Neural cell (in vitro differentiated cells): ENCODE data around the gene LTB4R2. TPM values are rescaled to one million over a fixed set of nuclear protein-coding genes. Genes with fewer than 3 reads are reported as not detected.
A peak's percentile ranks its signal among the peaks of the same experiment; 100 is the strongest.

ENCODE experiments used
- H2AFZ ChIP-seq: fragments of 200-600, 300-800 bp; sonication (generic), shearing (Covaris generic); 2 replicates; pipeline ENCODE4 v1.6.0; 2014; ENCODE audit warnings: low read depth, mild to moderate bottlenecking, antibody characterized with exemption, low read length, moderate library complexity
- H3F3A ChIP-seq: fragments of 200-600 bp; shearing (Covaris generic); 2 replicates; pipeline ENCODE4 v1.6.1; 2016; ENCODE audit warnings: mild to moderate bottlenecking, moderate library complexity, mixed read lengths, antibody characterized with exemption, low read length; ENCODE audit not compliant: insufficient read depth, poor library complexity, severe bottlenecking
- H3K27ac ChIP-seq: fragments of 200-600, 300-800 bp; sonication (generic), shearing (Covaris generic); 2 replicates; pipeline ENCODE4 v1.5.1; 2014; ENCODE audit warnings: mild to moderate bottlenecking, low read length, moderate library complexity
- H3K27me3 ChIP-seq: fragments of 300-800, 200-600 bp; sonication (generic), shearing (Covaris generic); 2 replicates; pipeline ENCODE4 v1.6.0; 2014; ENCODE audit warnings: mild to moderate bottlenecking, low read depth, low read length, moderate library complexity; ENCODE audit not compliant: insufficient read depth
- H3K36me3 ChIP-seq: fragments of 300-800, 200-600 bp; sonication (generic), shearing (Covaris generic); 2 replicates; pipeline ENCODE4 v1.5.1; 2014; ENCODE audit warnings: mild to moderate bottlenecking, antibody characterized with exemption, low read length, moderate library complexity; ENCODE audit not compliant: insufficient read depth
- H3K4me2 ChIP-seq: fragments of 300-800, 200-600 bp; sonication (generic), shearing (Covaris generic); 2 replicates; pipeline ENCODE4 v1.6.0; 2014; ENCODE audit warnings: mild to moderate bottlenecking, low read length
- H3K4me3 ChIP-seq: fragments of 300-800, 200-600 bp; sonication (generic), shearing (Covaris generic); 2 replicates; pipeline ENCODE4 v1.5.1; 2014; ENCODE audit warnings: mild to moderate bottlenecking, low read length, moderate library complexity
- H3K79me2 ChIP-seq: fragments of 200-600 bp; shearing (Covaris generic); replicated peaks from 2 replicates; pipeline ENCODE4 v1.6.0; 2014; ENCODE audit warnings: mild to moderate bottlenecking, low read length, moderate library complexity; ENCODE audit not compliant: insufficient read depth
- H3K9ac ChIP-seq: fragments of 300-800, 200-600 bp; sonication (generic), shearing (Covaris generic); 2 replicates; pipeline ENCODE4 v1.6.1; 2016; ENCODE audit warnings: mild to moderate bottlenecking, low read length, mixed read lengths
- H3K9me2 ChIP-seq: fragments of 200-600 bp; shearing (Covaris generic); 2 replicates; pipeline ENCODE4 v1.6.1; 2016; ENCODE audit warnings: mild to moderate bottlenecking, low read length, mixed read lengths; ENCODE audit not compliant: insufficient read depth
- H3K9me3 ChIP-seq: fragments of 200-600, 300-800 bp; sonication (generic), shearing (Covaris generic); 2 replicates; pipeline ENCODE4 v1.6.1; 2016; ENCODE audit warnings: mild to moderate bottlenecking, mixed run types, low read length, moderate library complexity, mixed read lengths
- H4K20me1 ChIP-seq: fragments of 200-600 bp; shearing (Covaris generic); 2 replicates; pipeline ENCODE4 v1.6.1; 2016; ENCODE audit warnings: mild to moderate bottlenecking, mixed run types; ENCODE audit not compliant: insufficient read depth
- EP300 ChIP-seq: fragments of 450-650 bp; conservative IDR thresholded peaks from 2 replicates; pipeline ENCODE4 v1.6.1; 2014; ENCODE audit warnings: antibody characterized with exemption, mild to moderate bottlenecking, moderate library complexity; ENCODE audit not compliant: poor library complexity, severe bottlenecking
- EZH2 ChIP-seq: fragments of 200-600, 300-800 bp; shearing (Covaris generic), sonication (generic); IDR thresholded peaks from 2 replicates; pipeline ENCODE4 v1.6.1; 2014; ENCODE audit warnings: antibody characterized with exemption, low read length, borderline replicate concordance, mild to moderate bottlenecking; ENCODE audit not compliant: insufficient read depth, poor library complexity, severe bottlenecking
- MXI1 ChIP-seq: fragments of 450-650 bp; conservative IDR thresholded peaks from 2 replicates; pipeline ENCODE4 v1.6.1; 2014; ENCODE audit warnings: antibody characterized with exemption, mild to moderate bottlenecking; ENCODE audit not compliant: poor library complexity, severe bottlenecking
- POLR2AphosphoS5 ChIP-seq: IDR thresholded peaks from 2 replicates; pipeline ENCODE4 v1.6.1; 2012
- RAD21 ChIP-seq: fragments of 450-650 bp; conservative IDR thresholded peaks from 2 replicates; pipeline ENCODE4 v1.6.1; 2014; ENCODE audit warnings: antibody characterized with exemption, mild to moderate bottlenecking, moderate library complexity
- SMC3 ChIP-seq: fragments of 450-650 bp; conservative IDR thresholded peaks from 2 replicates; pipeline ENCODE4 v1.6.1; 2014; ENCODE audit warnings: antibody characterized with exemption, mild to moderate bottlenecking, moderate library complexity; ENCODE audit not compliant: poor library complexity
- TAF1 ChIP-seq: IDR thresholded peaks from 2 replicates; pipeline ENCODE4 v1.6.1; 2012; ENCODE audit warnings: low read depth
- polyA plus RNA-seq: library from polyadenylated mRNA; depleted of rRNA; stranded (reverse); fragments of >200 nt; gene quantifications from 2 replicates; pipeline ENCODE4 v1.2.3, GENCODE V29; 2014
- TF ChIP-seq, protein P1 (sequence below): IDR thresholded peaks from 2 replicates; pipeline ENCODE4 v1.6.1; 2012; ENCODE audit warnings: borderline replicate concordance
- TF ChIP-seq, protein P2 (sequence below): fragments of 450-650 bp; IDR thresholded peaks from 2 replicates; pipeline ENCODE4 v1.5.1; 2014; ENCODE audit warnings: antibody characterized with exemption, mild to moderate bottlenecking, moderate library complexity; ENCODE audit not compliant: poor library complexity, severe bottlenecking

Gene LTB4R2
- polyA plus RNA-seq, 1 donor from 2014 or later = 5.0 TPM

DNA sequence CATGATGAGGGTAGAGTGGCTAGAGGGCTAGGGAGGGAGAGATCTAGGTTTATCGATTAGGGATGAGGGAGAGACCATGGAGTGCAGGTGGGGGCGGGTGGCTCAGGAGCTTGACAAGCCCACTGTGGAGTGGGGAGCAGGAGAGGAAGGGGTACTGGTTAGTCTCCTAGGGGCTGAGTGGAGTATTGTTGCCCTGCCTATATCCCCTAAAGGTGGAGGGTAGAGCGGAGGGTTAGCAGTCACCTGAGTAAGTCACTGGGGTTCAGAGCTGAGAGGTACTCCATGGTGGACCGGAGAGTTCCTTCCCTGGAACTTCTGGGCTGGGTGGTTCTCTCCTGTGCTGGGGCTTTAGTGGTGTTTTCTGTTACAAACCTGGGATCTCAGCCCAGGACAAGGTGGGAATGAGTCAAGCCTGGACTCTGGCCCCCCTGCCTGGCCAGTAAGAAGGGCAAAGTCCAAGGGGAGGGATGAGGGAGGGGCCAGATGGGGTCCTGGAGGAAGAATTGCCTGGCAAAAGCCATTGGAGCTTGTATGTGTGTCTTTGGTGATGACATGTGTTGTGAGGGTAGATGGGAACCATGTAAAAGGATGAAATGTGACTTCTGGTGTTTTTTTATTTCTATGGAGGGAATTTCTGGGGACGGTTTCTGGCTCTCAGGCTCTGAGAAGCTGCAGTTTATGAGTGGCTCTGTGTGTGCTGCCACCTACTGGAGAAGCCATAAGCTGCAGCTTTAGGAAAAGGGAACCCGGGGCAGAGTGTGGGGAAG, 2.2 kb upstream of the LTB4R2 start, which contains the start of gene CIDEB:
CIDEB (minus strand) TSS at position 403 of the 767 bp plus-strand sequence; CDS start at position 284, 119 bp downstream.
- Histone ChIP-seq H3K36me3 (no peaks in the 10 kb centered on the region), H3K9me2 (no peaks in the 10 kb centered on the region), H3K4me2 (no peak within 1 kb of the TSS), H3K27ac (no peak within 1 kb of the TSS), H3F3A (no peaks in the 10 kb centered on the region), H4K20me1 (no peaks in the 10 kb centered on the region), H2AFZ (no peak within 1 kb of the TSS), H3K9ac (no peak within 1 kb of the TSS), H3K27me3 (no peaks in the 10 kb centered on the region), H3K9me3 (no peaks in the 10 kb centered on the region), H3K79me2 (no peaks in the 10 kb centered on the region), H3K4me3 (no peak within 1 kb of the TSS)
- TF ChIP-seq TAF1 = no peak
- TF ChIP-seq EZH2 = no peak
- TF ChIP-seq, protein P1, sequence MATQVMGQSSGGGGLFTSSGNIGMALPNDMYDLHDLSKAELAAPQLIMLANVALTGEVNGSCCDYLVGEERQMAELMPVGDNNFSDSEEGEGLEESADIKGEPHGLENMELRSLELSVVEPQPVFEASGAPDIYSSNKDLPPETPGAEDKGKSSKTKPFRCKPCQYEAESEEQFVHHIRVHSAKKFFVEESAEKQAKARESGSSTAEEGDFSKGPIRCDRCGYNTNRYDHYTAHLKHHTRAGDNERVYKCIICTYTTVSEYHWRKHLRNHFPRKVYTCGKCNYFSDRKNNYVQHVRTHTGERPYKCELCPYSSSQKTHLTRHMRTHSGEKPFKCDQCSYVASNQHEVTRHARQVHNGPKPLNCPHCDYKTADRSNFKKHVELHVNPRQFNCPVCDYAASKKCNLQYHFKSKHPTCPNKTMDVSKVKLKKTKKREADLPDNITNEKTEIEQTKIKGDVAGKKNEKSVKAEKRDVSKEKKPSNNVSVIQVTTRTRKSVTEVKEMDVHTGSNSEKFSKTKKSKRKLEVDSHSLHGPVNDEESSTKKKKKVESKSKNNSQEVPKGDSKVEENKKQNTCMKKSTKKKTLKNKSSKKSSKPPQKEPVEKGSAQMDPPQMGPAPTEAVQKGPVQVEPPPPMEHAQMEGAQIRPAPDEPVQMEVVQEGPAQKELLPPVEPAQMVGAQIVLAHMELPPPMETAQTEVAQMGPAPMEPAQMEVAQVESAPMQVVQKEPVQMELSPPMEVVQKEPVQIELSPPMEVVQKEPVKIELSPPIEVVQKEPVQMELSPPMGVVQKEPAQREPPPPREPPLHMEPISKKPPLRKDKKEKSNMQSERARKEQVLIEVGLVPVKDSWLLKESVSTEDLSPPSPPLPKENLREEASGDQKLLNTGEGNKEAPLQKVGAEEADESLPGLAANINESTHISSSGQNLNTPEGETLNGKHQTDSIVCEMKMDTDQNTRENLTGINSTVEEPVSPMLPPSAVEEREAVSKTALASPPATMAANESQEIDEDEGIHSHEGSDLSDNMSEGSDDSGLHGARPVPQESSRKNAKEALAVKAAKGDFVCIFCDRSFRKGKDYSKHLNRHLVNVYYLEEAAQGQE = no peak
- peak; percentile 75 for TF ChIP-seq SMC3
- TF ChIP-seq, protein P2, sequence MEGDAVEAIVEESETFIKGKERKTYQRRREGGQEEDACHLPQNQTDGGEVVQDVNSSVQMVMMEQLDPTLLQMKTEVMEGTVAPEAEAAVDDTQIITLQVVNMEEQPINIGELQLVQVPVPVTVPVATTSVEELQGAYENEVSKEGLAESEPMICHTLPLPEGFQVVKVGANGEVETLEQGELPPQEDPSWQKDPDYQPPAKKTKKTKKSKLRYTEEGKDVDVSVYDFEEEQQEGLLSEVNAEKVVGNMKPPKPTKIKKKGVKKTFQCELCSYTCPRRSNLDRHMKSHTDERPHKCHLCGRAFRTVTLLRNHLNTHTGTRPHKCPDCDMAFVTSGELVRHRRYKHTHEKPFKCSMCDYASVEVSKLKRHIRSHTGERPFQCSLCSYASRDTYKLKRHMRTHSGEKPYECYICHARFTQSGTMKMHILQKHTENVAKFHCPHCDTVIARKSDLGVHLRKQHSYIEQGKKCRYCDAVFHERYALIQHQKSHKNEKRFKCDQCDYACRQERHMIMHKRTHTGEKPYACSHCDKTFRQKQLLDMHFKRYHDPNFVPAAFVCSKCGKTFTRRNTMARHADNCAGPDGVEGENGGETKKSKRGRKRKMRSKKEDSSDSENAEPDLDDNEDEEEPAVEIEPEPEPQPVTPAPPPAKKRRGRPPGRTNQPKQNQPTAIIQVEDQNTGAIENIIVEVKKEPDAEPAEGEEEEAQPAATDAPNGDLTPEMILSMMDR = peak; percentile 89
- peak; percentile 63 for TF ChIP-seq RAD21
- no peak for TF ChIP-seq MXI1
- no peak for TF ChIP-seq POLR2AphosphoS5
- no peak for TF ChIP-seq EP300

GRCh38 chr14:24308342-24309124, 1.4 kb upstream of the LTB4R2 start:
- H3K79me2 ChIP-seq = no peaks in the 10 kb centered on the region
- H3K9ac ChIP-seq = no peak overlapping the region
- no peak overlapping the region for H3K4me2 ChIP-seq
- H4K20me1 ChIP-seq = no peaks in the 10 kb centered on the region
- H3K9me3 ChIP-seq = no peaks in the 10 kb centered on the region
- no peaks in the 10 kb centered on the region for H3F3A ChIP-seq
- no peaks in the 10 kb centered on the region for H3K9me2 ChIP-seq
- H3K27me3 ChIP-seq = no peaks in the 10 kb centered on the region
- no peak overlapping the region for H2AFZ ChIP-seq
- H3K4me3 ChIP-seq = no peak overlapping the region
- H3K36me3 ChIP-seq = no peaks in the 10 kb centered on the region
- TF ChIP-seq RAD21 (no peak), SMC3 (peak; percentile 6)
- no peak overlapping the region for H3K27ac ChIP-seq
